Measurements from ENCODE around the gene ZGPAT. TPM values are rescaled to one million over a fixed set of nuclear protein-coding genes. Genes with fewer than 3 reads are reported as not detected.
A peak's percentile ranks its signal among the peaks of the same experiment; 100 is the strongest.

The ZGPAT gene
- total and polyA plus RNA-seq, 2 of the 13 experiments (the other 11 are each of a cell fraction or from before 2014, with no cell fraction given), result 23.0 to 41.9 TPM

GRCh38 chr20:63739130-63740069, 31.6 kb downstream of the ZGPAT start, which contains the start of gene SLC2A4RG (continued):
- no peak for TF ChIP-seq ZNF776 (CRISPR knock-in tag; IDR thresholded peaks at IDR 0.05)
- TF ChIP-seq ZNF17 (CRISPR knock-in tag; IDR thresholded peaks at IDR 0.05), result no peak
- TF ChIP-seq SP2 (CRISPR knock-in tag; IDR thresholded peaks at IDR 0.05), result no peak
- no peak for TF ChIP-seq HHEX (CRISPR knock-in tag; IDR thresholded peaks at IDR 0.05)
- TF ChIP-seq NFYB (CRISPR knock-in tag; IDR thresholded peaks at IDR 0.05), result peak; percentile 42
- TF ChIP-seq FIP1L1 (IDR thresholded peaks at IDR 0.05; ENCODE audit: borderline replicate concordance, insufficient read depth, low read depth, low read length), result no peak
- peak; percentile 52; the same call in 1 of the 2 replicates for TF ChIP-seq THAP7 (CRISPR knock-in tag; IDR thresholded peaks at IDR 0.05)
- peak; percentile 91 for TF ChIP-seq ZNF607 (CRISPR knock-in tag; IDR thresholded peaks at IDR 0.05; ENCODE audit: borderline replicate concordance)
- peak; percentile 91 for TF ChIP-seq ZNF800 (CRISPR knock-in tag; IDR thresholded peaks at IDR 0.05)
- TF ChIP-seq SRSF9 (IDR thresholded peaks at IDR 0.05; ENCODE audit: borderline replicate concordance, insufficient read depth, low read depth, low read length, poor library complexity, severe bottlenecking), result no peak
- TF ChIP-seq PHF5A (CRISPR knock-in tag; IDR thresholded peaks at IDR 0.05; ENCODE audit: low read depth, unreplicated experiment), result no peak
- no peak for TF ChIP-seq MTF2 (CRISPR knock-in tag; IDR thresholded peaks at IDR 0.05; ENCODE audit: borderline replicate concordance)
- peak; percentile 97 for TF ChIP-seq ZGPAT (CRISPR knock-in tag; IDR thresholded peaks at IDR 0.05)
- peak; percentile 76 for TF ChIP-seq E2F5 (CRISPR knock-in tag; conservative IDR thresholded peaks at IDR 0.05)
- peak; percentile 45; the same call in 1 of the 2 replicates for TF ChIP-seq SIX1 (CRISPR knock-in tag; IDR thresholded peaks at IDR 0.05; ENCODE audit: borderline replicate concordance)
- peak; percentile 93 for TF ChIP-seq ZNF713 (CRISPR knock-in tag; IDR thresholded peaks at IDR 0.05)
- no peak for TF ChIP-seq ZMAT5 (CRISPR knock-in tag; IDR thresholded peaks at IDR 0.05; ENCODE audit: borderline replicate concordance, low read depth)
- TF ChIP-seq ZBTB34 (CRISPR knock-in tag; IDR thresholded peaks at IDR 0.05), result peak; percentile 60; the same call in 1 of the 2 replicates
- no peak for TF ChIP-seq PHB2 (IDR thresholded peaks at IDR 0.05; ENCODE audit: partially characterized antibody)
- TF ChIP-seq TEF (CRISPR knock-in tag; IDR thresholded peaks at IDR 0.05), result peak; percentile 99
- peak; percentile 88 for TF ChIP-seq BRD4 (CRISPR knock-in tag; IDR thresholded peaks at IDR 0.05)
